GM18517 (cell line): Measurements from ENCODE around the gene ZNF710.
A peak's percentile ranks its signal among the peaks of the same experiment; 100 is the strongest.

Experiments
- ATAC-seq: cut with Tn5 transposase; IDR thresholded peaks from one replicate; pipeline ENCODE4 v1.9.1; 2021; ENCODE audit warnings: mild to moderate bottlenecking, moderate library complexity; ENCODE audit not compliant: unreplicated experiment

ZNF710 gene

DNA sequence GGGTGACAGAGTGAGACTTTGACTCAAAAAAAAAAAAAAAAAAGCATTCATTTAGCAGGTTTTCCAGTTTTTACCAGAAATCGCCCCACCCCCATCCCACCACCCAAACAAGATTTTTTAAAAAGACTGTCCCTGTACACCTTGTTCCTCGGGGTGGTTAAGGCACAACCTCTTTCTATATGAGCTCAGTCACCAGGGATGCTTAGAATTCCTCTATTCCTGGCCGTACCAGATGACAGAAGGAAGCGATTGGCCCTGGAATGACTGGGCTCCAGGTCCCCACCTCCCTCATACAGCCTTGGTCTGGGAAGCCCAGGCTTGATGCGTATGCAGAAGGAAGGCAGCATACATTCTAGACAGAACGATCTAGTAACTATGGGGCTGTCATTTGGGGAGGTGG lies 75.6 kb downstream of the ZNF710 start:
- no peak for ATAC-seq

DNA sequence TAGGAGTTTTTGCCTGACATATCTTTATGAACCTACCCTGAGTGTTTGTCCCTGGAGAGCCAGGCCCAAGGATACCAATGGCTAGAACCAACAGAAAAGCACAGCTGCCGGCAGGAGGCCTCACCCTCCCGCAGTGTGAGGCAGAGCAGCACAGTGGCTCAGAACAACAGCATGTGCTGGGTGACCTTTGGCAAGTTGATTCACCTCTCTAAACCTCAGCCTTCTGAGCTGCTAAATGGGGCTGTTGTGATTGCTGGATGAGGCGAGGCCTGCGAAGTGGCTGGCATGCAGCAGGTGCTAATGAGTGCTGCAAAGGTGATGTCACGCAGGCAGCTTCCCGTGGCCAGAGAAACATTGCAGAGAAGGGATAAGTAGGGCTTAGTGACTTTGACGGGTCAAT lies 77.8 kb downstream of the ZNF710 start:
- ATAC-seq: no peak

DNA sequence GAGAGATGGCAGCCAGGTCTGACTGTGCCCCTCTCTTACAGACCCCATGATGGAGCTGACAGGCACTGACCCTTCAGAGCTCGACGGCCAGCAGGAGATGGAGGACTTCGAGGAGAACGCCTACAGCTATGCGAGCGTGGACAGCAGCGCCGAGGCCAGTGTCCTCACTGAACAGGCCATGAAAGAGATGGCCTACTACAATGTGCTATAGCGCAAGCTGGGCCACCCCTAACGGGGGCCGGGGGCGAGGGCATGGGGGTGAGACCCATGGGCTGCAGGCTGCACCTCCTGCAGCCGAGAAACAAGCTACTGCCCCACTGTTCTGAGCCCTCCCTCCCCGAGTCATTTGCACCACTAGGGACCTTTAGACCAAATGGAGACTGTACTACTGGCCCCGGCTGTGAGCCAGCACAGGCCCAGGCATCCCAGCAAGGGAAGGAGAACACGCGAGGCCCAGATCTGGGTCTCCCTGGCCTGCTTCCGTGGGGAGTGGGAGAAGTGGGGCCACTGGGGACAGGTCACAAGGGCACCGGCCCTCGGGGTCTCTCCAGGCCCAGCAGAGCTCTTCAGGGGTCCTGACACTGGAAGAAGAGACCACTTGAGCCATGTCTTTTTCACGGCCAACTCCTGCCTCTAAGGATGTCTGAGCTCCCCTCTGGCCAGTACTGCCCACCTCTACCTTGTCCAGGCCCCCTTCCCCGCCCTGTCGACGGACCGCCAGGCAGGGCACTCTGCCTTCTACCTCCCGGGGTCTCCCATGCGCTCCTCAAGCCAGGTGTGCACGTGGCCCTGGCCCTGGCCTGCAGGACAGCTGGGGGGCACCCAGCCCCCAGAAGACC lies 78.7 kb downstream of the ZNF710 start:
- no peak for ATAC-seq

DNA sequence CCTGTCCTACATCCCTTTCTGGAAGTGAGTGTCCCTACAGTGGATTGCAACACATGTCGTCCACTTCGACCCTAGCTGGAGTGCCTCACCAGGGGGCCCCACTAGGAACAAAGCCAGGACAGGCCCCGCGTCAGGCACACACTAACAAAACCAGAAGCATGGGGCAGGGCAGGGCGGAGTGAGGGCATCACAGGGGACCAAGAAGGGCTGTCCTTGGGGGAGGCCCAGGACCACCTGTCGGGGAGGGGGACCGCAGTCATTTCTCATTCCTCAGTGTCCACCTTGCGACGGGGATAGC lies 79.3 kb downstream of the ZNF710 start:
- no peak for ATAC-seq

DNA sequence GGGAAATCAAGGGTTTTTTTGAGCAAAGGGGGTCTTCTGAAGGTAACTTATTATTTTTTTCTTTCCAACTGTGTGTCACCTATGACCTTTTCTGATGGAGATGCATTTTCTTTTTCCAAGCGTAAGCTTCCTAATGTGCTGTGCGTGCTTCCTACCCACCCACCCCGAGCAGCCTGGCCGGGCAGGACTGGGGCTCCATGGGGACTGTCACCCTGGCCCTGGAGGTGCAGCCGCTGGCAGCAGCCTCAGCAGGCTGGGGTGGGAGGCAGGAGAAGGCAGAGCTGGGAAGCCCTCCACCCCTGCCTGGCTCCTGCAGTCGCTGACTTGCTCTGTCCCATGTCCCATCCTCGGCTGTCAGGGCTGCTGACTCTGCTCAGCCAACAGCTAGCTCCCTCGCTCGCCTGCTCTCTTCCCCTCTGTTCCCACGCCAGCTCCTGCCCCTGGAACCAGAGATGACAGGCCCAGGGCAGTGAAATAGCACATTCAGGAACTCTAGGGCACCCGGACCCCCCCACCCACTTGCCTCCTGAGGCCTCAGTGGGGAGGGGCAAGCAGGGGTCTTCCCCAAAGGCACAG lies 79.8 kb downstream of the ZNF710 start:
- ATAC-seq: no peak

DNA sequence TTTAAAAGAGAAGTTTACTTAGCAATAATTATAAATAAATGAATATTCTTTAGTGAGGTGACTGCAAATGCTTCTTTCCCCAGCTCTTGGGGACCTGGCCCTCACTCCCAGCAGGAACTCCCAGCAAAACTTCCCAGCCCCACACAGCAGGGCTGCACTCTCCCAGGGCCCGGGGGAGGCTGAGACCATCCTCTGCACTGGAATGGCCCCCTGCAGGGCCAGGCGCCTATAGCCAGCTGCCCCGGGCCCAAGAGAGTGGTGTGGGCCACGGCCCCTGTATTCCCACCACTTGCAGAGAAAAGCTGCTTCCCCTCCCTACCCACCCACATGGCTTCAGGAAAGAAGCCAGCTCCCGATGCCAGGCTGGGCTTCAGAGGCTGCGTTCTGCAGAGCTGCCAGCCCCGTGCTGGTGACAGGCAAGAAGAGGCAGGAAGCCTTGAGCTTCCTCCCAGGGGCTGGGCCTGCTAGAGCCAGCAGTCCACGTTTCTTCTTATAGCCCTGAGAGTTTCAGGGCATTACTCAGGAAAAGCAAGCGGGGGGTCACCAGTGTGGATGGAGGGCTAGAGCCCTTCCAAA lies 81.1 kb downstream of the ZNF710 start:
- ATAC-seq: no peak

DNA sequence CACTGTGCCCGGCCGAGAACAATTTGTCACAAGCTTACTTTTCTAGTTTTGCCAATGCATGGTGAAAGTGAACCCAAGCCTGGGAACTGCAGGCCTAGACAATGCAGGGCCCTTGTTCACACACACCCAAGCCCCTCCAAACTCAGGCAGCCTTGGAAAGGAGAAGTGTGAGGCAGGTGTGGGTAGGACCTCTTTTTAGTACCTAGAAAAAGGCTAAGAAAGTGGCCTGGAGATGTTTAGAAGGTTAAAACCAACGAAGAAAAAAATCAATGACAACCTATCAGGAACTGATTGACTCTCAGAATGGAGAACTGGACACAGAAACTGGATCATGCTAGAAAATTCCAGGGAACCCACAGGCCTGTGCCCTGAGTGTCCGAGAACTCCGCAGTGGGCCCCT lies 82.3 kb downstream of the ZNF710 start:
- no peak for ATAC-seq

DNA sequence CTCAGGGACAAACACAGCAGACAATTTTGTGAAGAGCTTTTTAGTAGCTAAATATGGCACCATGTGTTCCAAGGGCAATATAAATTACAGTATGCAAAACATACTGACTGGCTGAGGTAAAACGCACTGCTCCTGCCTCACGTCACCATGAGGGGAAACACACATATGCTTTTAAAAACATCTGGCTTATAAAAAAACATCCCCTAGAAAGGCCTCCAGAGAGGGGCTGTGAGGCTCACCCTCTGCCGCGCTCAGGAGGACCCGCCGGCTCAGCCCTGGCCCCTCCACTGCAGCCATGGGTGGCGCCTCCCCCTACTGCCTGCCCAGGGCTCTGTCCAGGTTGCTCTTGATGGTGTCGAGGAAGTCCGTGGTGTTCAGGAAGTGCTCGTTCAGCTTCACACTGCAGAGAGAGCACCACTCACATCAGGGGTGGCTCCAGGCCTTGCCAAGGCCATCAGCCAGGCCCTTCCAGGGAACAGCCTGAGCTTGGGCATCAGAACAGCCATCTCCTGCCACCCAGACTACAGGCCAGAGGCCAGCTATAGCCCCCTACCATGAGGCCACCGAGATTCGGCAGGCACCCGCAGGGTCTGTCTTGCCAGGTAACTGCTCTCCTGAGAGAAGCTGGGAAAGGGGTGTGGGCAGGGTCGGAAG lies 83.0 kb downstream of the ZNF710 start:
- no peak for ATAC-seq

DNA sequence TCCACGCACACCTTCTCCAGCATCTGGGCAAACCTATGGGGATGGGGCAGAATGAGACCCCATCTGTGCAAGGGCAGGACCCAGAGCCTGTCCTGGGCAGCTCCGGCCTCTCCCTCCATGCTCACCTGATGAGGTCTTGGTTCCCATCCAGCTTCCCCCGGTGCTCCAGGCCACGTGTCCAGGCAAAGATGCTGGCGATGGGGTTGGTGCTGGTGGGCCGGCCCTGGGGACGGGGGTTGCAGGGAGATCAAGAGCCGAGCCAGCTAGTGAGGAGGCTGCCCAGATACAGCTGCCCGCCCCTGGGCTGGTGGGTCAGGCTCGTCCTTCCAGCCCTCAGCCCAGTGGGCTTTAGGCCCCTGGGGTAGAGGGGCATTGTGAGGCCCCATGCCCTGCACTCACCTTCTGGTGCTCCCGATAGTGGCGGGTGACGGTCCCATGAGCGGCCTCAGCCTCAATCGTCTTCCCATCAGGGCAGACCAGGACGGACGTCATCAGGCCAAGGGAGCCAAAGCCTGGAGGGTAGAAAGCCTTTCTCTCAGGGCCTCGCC lies 83.8 kb downstream of the ZNF710 start:
- no peak for ATAC-seq

DNA sequence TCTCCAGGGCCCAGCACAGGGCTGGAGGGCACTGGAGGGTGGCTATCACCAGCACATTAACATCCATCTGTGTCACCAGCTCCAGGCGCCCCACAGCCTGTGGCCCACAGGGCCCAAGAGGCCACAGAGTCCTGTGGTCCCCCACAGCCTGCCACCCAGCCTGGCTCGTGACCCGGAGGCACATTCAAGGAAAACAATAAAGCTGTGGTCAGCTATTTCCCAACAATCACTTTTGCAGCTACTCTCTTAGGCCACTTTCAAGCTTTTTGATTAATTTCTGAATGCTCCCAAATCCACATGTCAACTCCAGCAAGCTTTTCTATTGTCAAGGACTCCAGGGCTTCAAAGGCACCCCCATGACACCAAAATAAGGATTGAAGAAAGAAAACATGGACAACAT lies 84.4 kb downstream of the ZNF710 start:
- ATAC-seq: no peak

DNA sequence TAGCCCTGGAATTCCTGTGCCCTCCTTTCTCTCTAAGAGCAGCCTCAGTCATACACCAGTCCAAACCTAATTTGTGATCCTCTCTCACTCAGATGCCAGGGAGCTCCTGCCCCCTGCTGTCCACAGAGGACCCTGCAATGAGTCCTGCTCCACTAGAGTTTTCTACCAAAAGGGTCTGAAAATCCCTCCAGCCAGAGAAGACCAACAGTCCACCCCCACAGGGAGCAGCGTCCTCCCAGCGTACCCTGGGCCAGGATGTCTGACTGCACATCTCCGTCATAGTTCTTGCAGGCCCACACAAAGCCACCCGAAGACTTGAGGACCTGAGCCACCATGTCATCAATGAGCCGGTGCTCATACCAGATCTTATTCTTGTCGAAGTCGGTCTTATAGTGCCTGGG lies 85.7 kb downstream of the ZNF710 start:
- ATAC-seq: no peak

DNA sequence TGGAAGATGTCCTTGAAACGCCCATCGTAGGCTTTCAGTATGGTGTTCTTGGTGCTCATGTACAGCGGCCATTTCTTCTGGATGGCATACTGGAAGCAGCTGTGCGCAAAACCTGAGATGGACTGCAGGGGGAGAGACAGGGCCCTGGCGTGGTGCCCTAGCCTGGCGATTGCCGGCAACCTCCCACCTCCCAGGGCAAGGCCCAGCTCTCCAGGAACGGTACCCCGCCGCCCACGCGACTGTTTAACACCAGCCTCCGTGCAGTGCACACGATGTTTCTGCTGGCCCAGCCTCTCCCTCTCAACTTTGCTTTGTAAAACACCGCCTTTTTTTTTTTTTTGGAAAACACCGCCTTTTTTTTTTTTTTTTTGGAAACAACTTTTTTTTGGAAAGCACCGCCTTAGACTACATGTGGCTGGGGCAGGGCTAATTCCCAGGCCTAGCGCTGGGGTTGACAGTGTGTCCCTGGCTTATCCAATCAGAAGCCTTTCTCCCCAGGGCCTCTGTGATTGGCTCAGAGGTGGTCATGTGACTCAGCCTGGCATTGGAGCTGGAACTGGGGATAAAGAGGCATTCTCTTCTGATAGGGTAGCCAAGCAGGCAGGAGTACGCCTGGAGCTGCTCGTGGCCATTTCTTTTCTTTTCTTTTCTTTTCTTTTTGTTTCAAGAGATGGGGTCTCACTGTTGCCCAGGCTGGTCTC lies 86.5 kb downstream of the ZNF710 start:
- no peak for ATAC-seq

DNA sequence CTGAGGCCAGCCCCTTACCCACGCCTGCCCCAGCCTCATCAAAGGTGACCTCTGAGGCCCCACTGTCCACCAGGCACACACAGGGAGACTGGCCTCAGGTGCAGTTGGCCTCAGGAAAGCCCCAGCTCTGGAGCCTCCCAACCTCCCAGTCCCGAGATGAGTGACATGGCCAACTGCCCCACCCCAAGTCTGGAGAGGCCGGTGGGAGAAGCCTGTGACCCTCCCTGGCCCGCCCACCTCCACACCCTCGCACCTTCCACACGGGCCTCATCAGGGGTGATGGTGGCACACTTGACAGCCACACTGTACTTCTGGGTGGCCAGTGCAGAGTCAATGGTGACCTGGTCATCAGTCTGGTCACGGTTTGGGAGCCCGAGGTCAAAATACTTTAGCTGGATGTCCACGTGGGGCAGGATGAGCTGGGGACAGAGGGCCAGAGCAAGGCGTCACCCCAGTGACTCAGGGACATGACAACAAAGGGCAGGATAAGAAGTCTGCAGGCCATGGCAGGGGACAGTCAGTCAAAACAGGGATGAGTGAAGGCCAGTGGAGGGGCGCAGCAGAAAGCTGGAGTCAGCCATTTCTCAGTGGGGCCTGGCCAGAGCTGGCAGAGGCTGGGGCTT lies 89.2 kb downstream of the ZNF710 start:
- ATAC-seq: no peak

DNA sequence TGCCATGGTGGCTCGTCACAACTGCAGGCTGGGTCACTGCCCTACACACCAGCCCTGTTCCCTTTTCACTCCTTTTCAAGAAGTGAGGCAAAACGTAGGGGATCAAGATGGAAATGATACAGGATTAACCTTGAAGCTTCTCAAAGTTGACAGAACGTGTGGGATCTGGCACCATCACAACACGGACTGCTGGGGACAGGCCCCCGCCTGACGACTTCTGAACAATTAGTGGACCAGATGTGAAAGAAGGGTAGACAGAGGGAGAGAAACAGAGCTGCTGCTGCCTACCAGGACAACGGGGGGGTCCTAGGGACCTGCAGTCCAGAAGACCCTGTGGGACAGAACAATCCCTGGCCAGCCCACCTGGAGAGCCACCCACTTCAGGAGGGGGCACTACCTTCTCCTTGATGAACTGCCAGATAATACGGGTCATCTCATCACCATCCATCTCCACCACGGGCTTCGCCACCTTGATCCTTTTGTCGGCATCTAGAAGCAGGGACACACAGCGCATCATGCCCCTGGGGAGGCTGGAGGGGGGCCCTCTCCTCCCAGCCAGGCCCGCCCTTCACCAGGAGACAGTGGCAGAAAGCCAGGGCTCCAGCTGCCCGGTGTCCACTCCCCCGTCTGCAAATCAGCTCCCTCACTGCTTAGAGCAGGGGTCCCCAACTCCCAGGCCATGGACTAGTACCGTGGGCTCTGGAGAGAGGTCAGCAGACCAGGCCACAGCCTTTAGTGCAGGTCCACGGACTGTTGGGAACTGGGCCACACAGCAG lies 90.2 kb downstream of the ZNF710 start:
- no peak for ATAC-seq

DNA sequence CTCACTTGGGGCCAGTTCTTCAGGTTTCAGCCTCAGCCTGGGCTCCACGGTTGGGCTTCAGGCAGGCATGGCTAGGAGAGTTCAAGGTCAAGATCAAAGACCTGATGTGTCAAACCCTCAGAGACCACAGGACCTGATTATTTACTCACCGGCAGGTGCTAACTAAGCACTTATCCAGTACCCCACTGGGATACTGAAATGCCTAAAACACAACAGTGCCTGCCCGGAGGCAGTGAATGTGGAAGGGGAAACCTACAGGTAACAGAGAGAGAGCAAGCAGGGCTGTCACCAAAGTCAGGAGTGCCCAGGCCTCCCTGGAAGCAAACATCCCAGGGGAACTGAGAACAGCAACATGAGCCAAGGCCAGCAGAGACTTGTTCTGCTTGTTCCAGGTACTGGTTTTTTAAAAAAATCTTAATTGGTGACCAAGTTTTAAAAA lies 94.4 kb downstream of the ZNF710 start:
- no peak for ATAC-seq

DNA sequence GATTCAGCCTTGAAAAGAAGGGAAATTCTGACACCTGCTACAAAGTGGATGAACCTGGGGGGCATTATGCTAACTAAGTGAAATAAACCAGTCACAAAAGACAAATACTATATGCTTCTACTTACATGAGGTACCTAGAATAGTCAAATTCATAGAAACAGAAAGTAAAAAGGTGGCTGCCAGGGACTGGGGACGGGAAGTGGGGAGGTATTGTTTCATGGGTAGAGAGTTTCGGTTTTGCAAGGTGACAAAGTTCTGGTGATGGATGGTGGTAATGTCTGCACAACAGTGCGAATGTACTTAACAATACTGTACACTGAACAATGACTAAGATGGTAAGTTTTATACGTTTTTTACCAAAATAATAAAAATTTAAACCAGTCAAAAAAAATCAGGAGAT lies 96.4 kb downstream of the ZNF710 start:
- peak; percentile 71 for ATAC-seq

DNA sequence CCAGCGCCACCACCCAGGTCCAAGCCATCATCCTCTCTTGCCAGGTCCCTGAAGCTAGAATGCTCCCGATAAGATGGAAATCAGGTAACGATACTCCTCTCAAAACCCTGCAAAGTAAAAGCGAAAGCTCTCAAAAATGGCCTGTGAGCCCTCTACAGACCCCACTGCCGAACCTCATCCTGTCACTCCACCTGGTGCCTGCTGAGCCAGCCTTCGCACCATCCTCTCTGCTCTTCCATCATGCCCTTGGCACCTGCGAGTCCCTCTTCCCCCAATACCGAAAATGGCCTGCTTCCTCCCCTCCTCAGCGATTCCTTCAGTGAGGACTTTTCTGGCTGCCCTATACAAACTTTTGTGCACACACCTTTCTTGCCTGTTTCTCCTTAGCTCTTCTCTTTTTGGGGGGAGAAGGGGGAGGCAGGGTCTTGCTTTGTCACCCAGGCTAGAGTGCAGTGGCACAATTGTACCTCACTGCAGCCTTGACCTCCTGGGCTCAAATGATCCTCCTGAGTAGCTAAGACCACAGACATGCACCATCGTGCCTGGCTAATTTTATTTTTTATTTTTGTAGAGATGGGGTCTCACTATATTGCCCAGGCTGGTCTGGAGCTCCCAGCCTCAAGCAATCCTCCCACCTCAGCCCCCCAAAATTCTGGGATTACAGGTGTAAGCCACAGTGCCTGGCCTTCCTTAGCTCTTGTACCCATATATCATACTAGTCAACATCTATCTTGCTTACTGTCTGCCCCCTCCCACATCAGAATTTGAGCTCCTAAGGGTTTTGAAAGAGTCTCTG lies 98.1 kb downstream of the ZNF710 start:
- ATAC-seq: no peak

DNA sequence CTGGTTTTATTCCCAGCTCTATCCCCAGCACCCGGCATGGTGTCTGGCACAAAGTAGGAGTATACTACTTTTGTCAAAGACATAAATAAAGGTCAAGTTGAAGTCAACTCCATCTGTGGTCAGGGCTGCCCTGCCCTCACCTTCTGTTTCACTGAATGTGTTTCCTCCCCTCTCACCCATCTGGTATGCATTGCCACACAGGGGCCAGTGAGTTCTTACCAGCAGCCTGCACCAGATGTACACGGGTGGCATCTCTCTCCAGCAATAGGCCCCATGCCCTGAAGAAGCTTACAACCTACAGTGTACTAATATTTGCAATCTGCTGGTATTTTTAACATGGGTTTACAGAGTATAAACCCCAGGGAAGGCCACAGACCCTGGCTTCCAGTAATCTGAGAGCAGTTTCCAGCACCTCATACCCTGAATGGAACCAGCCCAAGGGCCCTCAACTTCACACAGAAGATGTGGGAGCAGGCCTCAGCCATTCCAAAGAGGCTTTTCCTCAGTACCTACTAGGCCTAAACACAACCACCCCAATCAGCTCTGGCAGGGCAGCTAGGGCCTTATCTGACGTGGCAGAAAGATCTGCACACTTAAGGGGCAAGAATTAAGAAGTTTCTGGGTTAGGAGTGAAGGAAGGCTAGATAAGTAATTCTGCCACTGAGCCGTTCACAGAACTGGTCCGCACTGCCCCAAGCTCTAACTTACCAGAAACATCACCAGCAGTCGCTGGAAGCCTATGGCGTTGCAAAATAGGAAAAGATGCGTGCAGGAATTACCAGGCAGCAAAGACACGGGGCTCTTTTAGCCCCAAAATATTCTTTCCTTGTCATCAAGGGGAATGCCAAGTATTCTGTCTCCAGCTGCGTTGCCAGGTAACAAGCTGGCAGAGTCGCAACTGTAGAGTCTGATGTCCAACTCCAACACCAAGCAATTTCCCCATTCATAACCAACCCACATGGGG lies 99.0 kb downstream of the ZNF710 start:
- no peak for ATAC-seq
